Stimulated activated CD4-positive, alpha-beta T cell treated with anti-CD3 and anti-CD28 coated beads, Interleukin-4, amount 100 ng/mL, for 4 hours (primary cell): ENCODE data around the gene CD24.

Experiments used
- DNase-seq, 2 experiments: peaks; one replicate each; pipeline ENCODE4 v3.0.0-alpha.2; 2020

The CD24 gene

DNA sequence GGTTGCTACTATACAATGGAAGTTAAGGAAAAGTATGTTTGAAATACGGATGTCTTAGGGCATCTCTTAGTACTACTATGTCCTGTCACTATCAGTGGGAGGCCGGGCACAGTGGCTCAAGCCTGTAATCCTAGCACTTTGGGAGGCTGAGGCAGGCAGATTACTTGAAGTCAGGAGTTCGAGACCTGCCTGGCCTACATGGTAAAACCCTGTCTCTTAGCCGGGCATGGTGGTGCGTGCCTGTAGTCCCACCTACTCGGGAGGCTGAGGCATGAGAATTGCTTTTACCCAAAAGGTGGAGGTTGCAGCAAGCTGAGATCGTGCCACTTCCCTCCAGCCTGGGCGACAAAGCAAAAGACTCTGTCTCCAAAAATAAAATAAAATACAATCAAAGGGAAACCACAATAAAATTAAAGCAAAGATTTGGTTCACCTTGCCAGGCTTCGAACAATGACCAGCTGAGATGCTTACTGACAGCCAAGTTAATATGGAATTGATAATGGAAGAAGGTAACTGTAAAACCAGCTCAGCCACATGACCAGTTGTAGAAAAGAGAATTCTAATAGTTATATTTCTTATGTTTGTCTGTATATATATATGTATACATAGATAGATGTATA is 6.5 kb downstream of the CD24 start:
- no peak for DNase-seq

DNA sequence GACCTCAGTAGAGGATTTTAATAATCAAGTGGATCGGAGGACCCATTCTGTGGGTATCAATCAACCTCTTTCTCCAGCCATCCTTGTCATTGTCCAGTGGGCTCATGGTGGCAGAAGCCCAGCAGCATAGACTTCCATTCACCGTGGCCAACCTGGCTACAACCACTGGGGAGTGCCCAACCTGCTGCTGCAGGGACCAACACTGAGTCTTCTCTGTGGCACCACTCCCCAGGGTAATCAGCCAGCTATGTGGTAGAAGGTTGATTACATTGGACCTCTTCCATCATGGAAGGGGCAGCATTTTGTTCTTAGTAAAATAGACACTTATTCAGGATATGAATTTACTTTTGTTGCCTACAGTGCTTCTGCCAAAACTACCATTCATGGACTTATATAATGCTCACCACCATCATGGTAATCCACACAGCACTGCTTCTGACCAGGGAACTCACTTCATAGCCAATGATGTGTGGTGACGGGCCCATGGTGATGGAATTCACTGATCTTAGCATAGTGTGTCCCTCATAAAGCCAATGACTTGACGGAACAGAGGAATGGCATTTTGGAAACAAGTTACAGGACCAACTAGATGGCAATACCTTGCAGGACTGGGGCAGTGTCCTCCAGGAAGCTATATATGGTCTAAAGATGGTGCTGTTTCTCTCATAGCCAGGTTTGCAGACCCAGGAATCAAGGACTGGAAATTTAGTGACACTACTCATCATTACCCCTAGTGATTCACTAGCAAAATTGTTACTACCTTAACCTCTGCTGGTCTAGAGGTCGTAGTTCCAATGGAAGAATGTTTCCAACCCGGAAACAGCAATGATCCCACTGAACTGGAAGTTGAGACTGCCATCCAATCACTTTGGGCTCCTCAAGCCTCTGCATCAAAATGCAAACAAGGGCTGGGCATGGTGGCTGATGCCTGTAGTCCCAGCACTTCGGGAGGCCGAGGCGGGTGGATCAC is 7.6 kb downstream of the CD24 start:
- DNase-seq = no peak

DNA sequence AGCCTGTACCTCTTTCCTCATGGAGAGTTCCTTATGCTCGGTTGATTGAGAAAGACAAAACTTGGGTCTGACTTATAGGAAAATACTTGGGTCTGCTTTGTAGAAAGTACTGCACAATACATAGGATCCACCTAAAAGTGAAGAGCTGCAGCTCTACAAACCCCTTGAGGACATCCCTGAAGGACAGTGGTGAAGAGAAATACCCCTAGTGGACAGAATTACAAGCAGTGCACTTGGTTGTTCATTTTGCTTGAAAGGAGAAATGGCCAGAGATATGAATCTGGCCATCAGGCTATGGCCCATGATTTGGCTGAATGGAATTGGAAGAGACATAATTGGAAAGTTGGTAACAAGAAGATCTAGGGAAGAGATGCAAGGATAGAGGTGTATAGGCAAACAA is 8.3 kb downstream of the CD24 start:
- no peak for DNase-seq

DNA sequence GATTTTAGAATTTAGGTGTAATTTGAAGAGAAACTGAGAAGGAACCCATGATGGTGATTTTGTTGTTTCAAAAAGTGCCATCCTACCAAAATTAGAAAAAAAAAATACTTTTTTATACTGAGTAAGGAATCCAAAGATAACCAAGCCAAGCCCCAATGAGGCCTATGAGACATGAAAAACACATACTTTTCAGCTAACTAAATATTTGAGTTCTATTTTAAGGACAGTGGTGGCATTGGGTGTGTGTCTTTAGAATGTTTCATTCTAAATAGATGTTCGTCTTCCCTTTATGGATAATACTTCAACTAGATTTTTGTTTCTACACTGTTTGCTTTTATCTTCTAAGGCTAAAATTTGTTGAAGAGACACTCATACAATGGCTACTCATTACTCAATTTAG is 9.6 kb downstream of the CD24 start:
- no peak for DNase-seq

DNA sequence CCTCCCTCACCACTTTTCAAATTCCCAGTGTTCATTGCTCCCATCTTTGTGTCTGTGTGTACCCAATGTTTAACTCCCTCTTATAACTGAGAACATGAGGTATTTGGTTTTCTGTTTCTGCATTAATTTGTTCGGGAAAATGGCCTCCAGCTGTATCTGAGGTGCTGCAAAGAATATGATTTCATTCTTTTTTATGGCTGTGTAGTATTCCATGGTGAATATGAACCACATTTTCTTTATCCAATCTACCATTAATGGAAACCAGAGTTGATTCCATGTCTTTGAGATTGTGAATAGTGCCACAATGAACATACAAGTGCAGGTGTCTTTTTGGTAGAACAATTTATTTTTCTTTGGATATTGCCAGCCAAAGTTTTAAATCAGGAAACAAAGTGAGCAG is 10.4 kb downstream of the CD24 start:
- DNase-seq = no peak

DNA sequence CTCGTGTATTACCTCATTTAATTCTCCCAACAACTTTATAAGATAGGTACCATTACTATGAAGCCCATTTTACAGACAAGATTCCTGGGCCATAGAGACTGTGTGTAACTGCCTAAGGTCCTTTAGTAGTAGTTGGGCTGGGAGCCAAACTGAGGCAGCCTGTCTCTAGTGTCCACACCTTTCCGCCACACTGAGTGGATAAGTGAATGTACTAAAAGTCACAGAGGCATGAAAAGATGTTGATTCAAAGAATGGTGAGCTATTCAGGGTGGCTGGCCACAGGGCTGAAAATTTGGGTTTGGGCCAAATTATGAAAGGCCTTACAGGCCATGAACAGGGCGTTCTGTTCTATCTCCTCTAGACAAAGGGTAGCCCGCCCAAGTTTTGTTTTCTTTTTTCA is 11.0 kb downstream of the CD24 start:
- no peak for DNase-seq

DNA sequence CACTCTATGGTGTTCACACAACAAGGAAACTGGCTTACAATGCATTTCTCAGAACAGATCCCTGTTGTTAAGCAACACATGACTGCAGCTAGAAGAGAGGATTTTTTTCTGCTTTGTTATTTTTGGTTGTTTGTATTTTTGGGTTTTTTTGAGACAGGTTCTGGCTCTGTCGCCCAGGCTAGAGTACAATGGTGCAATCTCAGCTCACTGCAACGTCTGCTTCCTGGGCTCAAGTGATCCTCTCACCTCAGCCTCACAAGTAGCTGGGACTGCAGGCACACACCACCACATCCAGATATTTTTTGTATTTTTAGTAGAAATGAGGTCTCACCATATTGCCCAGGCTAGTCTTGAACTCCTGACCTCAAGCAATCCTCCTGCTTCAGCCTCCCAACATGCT is 12.7 kb downstream of the CD24 start:
- DNase-seq = no peak

DNA sequence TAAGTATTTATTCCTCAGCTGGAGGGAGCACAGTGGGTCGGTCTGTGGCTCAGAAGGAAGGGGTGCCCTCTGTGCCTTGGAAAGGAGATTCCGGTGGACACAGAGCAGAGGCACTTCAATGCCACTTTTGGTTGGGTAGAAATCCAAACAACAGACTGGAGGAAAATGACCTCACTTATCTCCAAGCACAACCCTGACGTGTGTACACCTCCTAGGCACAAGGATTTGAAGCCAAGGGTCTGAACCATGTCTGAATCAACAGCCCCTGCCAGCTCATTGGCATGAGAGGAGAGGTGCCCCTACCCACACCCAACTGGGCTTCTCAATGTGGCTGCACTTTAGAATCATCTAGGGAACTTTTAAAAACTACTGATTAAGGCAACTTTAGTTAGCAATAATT is 13.4 kb downstream of the CD24 start:
- DNase-seq = no peak

DNA sequence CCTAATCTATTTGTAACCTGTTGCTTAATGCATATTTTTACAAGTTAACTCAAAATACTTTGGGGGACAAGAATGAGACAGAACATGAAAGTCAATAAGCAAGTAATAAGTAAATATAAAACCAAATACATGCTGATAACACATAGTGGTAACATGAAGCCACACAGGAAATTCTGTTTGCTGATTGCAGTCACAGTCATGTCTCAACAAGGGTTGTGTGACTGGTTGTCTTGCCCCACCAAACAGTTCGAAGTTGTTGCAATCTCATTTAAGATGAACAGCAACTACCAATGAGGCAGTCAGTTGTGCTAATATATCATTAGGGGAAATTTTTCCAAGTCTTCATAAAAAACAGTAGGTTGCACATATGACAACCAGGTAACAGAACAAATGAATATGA is 14.5 kb downstream of the CD24 start:
- no peak for DNase-seq

DNA sequence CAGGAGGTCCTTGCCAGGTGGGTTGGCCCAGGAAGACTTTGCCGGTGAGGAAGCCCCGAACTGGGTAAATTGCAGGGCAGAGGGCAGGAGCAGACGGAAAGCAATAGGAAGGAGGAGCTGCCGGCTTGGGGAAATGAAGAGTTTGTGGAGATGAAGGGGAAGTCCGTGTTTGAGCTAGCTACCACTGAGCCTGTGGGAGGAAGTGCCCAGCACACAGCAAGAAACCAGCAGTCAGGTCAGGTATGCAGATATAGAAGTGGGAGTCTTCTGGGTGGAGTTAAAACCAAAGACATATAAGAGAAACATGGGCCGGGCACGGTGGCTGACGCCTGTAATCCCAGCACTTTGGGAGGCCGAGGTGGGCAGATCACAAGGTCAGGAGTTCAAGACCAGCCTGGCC is 34.7 kb downstream of the CD24 start:
- DNase-seq = no peak

DNA sequence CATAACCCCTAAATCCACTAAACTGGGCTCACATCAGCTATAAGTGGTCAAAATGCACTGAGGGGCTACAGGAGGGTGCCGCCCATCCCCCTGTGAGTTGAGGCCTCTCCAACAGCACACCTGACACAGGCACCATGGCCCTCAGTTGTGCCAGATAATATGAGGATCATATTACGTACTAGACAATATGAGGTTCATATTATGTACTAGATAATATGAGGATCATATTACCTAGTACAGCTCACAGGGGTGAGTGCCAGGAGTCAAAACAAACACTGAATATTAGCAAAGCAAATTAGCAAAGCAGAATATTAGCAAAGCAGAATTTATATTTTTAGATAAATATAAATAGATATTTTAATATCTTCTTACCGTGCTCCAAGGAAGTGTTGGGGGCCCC is 35.3 kb downstream of the CD24 start:
- DNase-seq = no peak

DNA sequence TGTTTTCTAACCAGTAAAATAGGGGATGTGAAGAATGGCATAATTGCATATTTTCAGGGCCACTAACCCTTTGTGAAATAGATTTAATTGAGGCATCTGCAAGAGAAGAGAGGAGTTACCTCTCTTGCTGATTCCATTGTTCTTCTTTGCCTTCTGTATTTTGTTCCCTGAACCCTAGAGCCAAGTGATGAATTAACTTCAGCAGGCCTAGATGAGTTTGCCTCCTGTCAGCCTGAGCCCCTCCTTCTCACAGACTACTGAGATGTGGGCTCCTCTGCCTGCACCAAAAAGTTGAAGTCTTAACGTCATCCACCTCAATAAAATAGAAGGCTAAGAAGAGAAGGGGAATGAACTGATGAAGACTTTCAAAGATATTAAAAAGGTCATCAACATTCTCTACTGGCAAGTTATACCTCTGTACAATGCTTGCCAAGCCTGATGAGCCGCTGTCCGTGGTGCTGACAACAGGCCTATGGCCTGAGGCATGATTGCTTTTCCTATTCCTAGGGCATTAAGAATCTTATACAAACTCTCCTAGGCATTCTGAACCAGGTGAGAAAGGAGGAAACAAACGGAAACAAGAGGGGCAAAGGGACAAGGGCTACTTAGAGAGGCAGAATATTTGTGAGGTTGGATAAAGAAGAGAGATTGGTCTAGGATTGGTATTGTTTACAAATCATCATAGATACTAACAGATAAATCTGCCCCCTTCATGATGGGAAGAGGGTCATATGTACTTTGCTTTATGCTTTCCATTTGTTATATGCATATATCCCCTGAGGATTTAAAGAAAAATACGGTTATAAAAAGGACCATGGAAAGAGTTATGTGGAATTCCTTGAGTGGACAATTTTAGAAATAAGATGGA is 46.8 kb downstream of the CD24 start:
- peak in 1 of 2 experiments; percentile 12 for DNase-seq

DNA sequence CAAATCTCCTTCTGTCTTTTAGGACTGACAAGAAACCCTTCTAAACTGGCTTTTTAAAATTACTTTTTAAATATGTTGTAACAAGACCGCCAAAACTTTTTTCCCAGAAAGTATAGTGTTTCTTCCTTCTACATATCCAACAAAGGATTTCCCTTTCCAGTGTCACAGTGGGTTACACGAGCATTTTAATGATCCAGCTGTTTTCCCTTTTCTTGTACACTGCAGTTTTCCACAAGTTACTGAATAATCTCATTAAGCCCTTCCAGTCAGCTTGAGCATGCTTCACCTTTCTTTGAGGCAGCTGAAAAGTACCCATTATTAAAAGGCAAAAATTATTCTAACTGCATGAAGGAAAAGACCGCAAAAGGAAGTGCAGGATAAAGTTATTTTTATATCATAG is 48.6 kb downstream of the CD24 start:
- DNase-seq = no peak

DNA sequence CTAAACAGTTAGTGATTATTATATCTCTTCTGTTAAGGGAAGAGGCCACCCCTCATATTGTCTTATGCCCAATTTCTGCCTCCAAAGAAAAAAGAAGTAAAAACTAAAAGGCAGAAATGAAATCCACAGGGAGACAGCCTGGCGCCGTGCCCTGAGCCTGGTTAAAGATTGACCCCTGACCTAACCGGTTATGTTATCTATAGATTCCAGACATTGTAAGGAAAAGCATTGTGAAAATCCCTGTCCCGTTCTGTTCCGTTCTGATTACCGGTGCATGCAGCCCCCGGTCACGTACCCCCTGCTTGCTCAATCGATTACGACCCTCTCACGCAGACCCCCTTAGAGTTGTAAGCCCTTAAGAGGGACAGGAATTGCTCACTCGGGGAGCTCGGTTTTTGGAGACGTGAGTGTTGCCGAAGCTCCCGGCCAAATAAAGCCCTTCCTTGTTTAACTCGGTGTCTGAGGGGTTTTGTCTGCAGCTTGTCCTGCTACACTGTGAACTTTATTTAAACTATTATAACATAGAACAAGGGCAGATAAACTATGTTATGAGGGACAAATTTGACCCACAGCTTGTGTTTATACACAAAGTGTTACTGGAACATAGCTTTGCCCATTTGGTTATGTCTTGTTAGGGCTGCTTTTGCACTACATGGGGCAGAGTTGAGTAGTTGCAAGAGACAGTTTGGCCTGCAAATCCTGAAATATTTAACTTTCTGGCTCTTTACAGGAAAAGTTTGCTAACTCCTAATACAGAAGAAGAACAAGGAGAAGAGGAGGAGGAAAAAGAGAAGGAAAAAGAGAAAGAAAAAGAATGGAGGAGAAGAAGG is 49.6 kb downstream of the CD24 start:
- DNase-seq = no peak

DNA sequence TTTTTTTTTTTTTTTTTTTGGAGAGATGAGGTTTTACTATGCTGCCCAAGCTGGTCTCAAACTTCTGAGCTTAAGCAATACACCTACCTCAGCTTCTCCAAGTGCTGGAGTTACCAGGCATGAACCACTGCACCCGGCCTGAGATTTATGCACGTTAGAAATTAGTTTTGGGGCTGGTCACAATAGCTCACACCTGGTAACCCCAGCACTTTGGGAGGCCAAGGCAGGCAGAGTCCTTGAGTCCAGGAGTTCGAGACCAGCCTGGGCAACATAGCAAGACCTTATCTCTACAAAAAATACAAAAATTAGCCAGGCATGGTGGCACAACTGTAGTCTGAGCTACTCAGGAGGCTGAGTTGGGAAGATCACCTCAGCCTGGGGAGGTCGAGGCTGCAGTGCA is 51.9 kb downstream of the CD24 start:
- no peak for DNase-seq
